ENCODE results near the gene CD48. TPM values are rescaled to one million over a fixed set of nuclear protein-coding genes. Genes with fewer than 3 reads are reported as not detected.

The CD48 gene
- total and polyA plus RNA-seq, 2 donors, result 157 to 208 TPM

GRCh38 chr1:160755461-160755860, 43.8 kb upstream of the CD48 start:
- Histone ChIP-seq H3K27me3 (ENCODE audit: control insufficient read depth in 2 of 2, insufficient read depth in 1 of 2, low read length in 1 of 2) (no peaks in the 10 kb centered on the region), H3K4me1 (ENCODE audit: control insufficient read depth in 2 of 2, insufficient read depth in 2 of 2, low read length in 2 of 2) (peaks cover 16 to 20% of the 10 kb centered on the region in 2 donors), H3K27ac (ENCODE audit: low read depth in 1 of 2, low read length in 1 of 2) (no peak overlapping the region), H3K9me3 (ENCODE audit: control insufficient read depth in 2 of 2, insufficient read depth in 1 of 2, low read length in 1 of 2) (no peaks in the 10 kb centered on the region), H3K4me3 (ENCODE audit: low read length in 2 of 2) (no peak overlapping the region), H3K36me3 (ENCODE audit: control insufficient read depth in 2 of 2, insufficient read depth in 2 of 2, low read length in 1 of 2) (no peaks in the 10 kb centered on the region)
- no peak for DNase-seq (ENCODE audit: low read depth in 6 of 9, low spot score in 9 of 9)
- WGBS, result 97% methylated on average over 2 of the region's 2 CpGs

GRCh38 chr1:160753594-160753993, 42.0 kb upstream of the CD48 start:
- Histone ChIP-seq H3K27me3 (ENCODE audit: control insufficient read depth in 2 of 2, insufficient read depth in 1 of 2, low read length in 1 of 2) (no peaks in the 10 kb centered on the region), H3K4me1 (ENCODE audit: control insufficient read depth in 2 of 2, insufficient read depth in 2 of 2, low read length in 2 of 2) (peaks cover 18 to 28% of the 10 kb centered on the region in 2 donors), H3K4me3 (ENCODE audit: low read length in 2 of 2) (no peak overlapping the region), H3K36me3 (ENCODE audit: control insufficient read depth in 2 of 2, insufficient read depth in 2 of 2, low read length in 1 of 2) (no peaks in the 10 kb centered on the region), H3K27ac (ENCODE audit: low read depth in 1 of 2, low read length in 1 of 2) (no peak overlapping the region), H3K9me3 (ENCODE audit: control insufficient read depth in 2 of 2, insufficient read depth in 1 of 2, low read length in 1 of 2) (no peaks in the 10 kb centered on the region)
- DNase-seq (ENCODE audit: low read depth in 6 of 9, low spot score in 9 of 9), result no peak

GRCh38 chr1:160752924-160753323, 41.3 kb upstream of the CD48 start:
- 89% methylated on average over 5 of the region's 5 CpGs for WGBS
- no peak for DNase-seq (ENCODE audit: low read depth in 6 of 9, low spot score in 9 of 9)

GRCh38 chr1:160752406-160752805, 40.8 kb upstream of the CD48 start:
- no peaks in the 10 kb centered on the region for H3K9me3 ChIP-seq (ENCODE audit: control insufficient read depth in 2 of 2, insufficient read depth in 1 of 2, low read length in 1 of 2)
- 92% methylated on average over 3 of the region's 3 CpGs for WGBS

More at GRCh38 chr1:160752924-160753323, 41.3 kb upstream of the CD48 start:
- no peak overlapping the region for H3K4me3 ChIP-seq (ENCODE audit: low read length in 2 of 2)
- peaks cover 18 to 28% of the 10 kb centered on the region in 2 donors for H3K4me1 ChIP-seq (ENCODE audit: control insufficient read depth in 2 of 2, insufficient read depth in 2 of 2, low read length in 2 of 2)
- no peaks in the 10 kb centered on the region for H3K9me3 ChIP-seq (ENCODE audit: control insufficient read depth in 2 of 2, insufficient read depth in 1 of 2, low read length in 1 of 2)
- H3K27me3 ChIP-seq (ENCODE audit: control insufficient read depth in 2 of 2, insufficient read depth in 1 of 2, low read length in 1 of 2), result no peaks in the 10 kb centered on the region
- H3K27ac ChIP-seq (ENCODE audit: low read depth in 1 of 2, low read length in 1 of 2), result no peak overlapping the region
- no peaks in the 10 kb centered on the region for H3K36me3 ChIP-seq (ENCODE audit: control insufficient read depth in 2 of 2, insufficient read depth in 2 of 2, low read length in 1 of 2)

GRCh38 chr1:160750608-160751007, 39.0 kb upstream of the CD48 start:
- Histone ChIP-seq H3K27me3 (ENCODE audit: control insufficient read depth in 2 of 2, insufficient read depth in 1 of 2, low read length in 1 of 2) (no peaks in the 10 kb centered on the region), H3K9me3 (ENCODE audit: control insufficient read depth in 2 of 2, insufficient read depth in 1 of 2, low read length in 1 of 2) (no peaks in the 10 kb centered on the region), H3K27ac (ENCODE audit: low read depth in 1 of 2, low read length in 1 of 2) (no peak overlapping the region), H3K4me3 (ENCODE audit: low read length in 2 of 2) (no peak overlapping the region), H3K36me3 (ENCODE audit: control insufficient read depth in 2 of 2, insufficient read depth in 2 of 2, low read length in 1 of 2) (no peaks in the 10 kb centered on the region), H3K4me1 (ENCODE audit: control insufficient read depth in 2 of 2, insufficient read depth in 2 of 2, low read length in 2 of 2) (peaks cover 18 to 25% of the 10 kb centered on the region in 2 donors)
- no peak for DNase-seq (ENCODE audit: low read depth in 6 of 9, low spot score in 9 of 9)
- 97% methylated on average over 2 of the region's 2 CpGs for WGBS

More at GRCh38 chr1:160752406-160752805, 40.8 kb upstream of the CD48 start:
- Histone ChIP-seq H3K4me3 (ENCODE audit: low read length in 2 of 2) (no peak overlapping the region), H3K36me3 (ENCODE audit: control insufficient read depth in 2 of 2, insufficient read depth in 2 of 2, low read length in 1 of 2) (no peaks in the 10 kb centered on the region), H3K27me3 (ENCODE audit: control insufficient read depth in 2 of 2, insufficient read depth in 1 of 2, low read length in 1 of 2) (no peaks in the 10 kb centered on the region), H3K4me1 (ENCODE audit: control insufficient read depth in 2 of 2, insufficient read depth in 2 of 2, low read length in 2 of 2) (peaks cover 18 to 28% of the 10 kb centered on the region in 2 donors), H3K27ac (ENCODE audit: low read depth in 1 of 2, low read length in 1 of 2) (no peak overlapping the region)
- no peak for DNase-seq (ENCODE audit: low read depth in 6 of 9, low spot score in 9 of 9)

- DNase-seq (ENCODE audit: low read depth in 6 of 9, low spot score in 9 of 9), result no peak
- no peaks in the 10 kb centered on the region for H3K27me3 ChIP-seq (ENCODE audit: control insufficient read depth in 2 of 2, insufficient read depth in 1 of 2, low read length in 1 of 2)
- 97% methylated on average over 1 of the region's 1 CpG for WGBS
- no peak overlapping the region for H3K27ac ChIP-seq (ENCODE audit: low read depth in 1 of 2, low read length in 1 of 2)
- H3K4me1 ChIP-seq (ENCODE audit: control insufficient read depth in 2 of 2, insufficient read depth in 2 of 2, low read length in 2 of 2), result peaks cover 22 to 34% of the 10 kb centered on the region in 2 donors
- H3K4me3 ChIP-seq (ENCODE audit: low read length in 2 of 2), result no peak overlapping the region
- no peaks in the 10 kb centered on the region for H3K9me3 ChIP-seq (ENCODE audit: control insufficient read depth in 2 of 2, insufficient read depth in 1 of 2, low read length in 1 of 2)
- H3K36me3 ChIP-seq (ENCODE audit: control insufficient read depth in 2 of 2, insufficient read depth in 2 of 2, low read length in 1 of 2), result no peaks in the 10 kb centered on the region
Measured at GRCh38 chr1:160748878-160749269, 37.3 kb upstream of the CD48 start.

- H3K4me3 ChIP-seq (ENCODE audit: low read length in 2 of 2), result no peak overlapping the region
- H3K27ac ChIP-seq (ENCODE audit: low read depth in 1 of 2, low read length in 1 of 2), result no peak overlapping the region
- no peak for DNase-seq (ENCODE audit: low read depth in 6 of 9, low spot score in 9 of 9)
- peaks cover 27 to 40% of the 10 kb centered on the region in 2 donors for H3K4me1 ChIP-seq (ENCODE audit: control insufficient read depth in 2 of 2, insufficient read depth in 2 of 2, low read length in 2 of 2)
- WGBS, result 97% methylated on average over 10 of the region's 10 CpGs
- no peaks in the 10 kb centered on the region for H3K36me3 ChIP-seq (ENCODE audit: control insufficient read depth in 2 of 2, insufficient read depth in 2 of 2, low read length in 1 of 2)
- H3K9me3 ChIP-seq (ENCODE audit: control insufficient read depth in 2 of 2, insufficient read depth in 1 of 2, low read length in 1 of 2), result no peaks in the 10 kb centered on the region
- H3K27me3 ChIP-seq (ENCODE audit: control insufficient read depth in 2 of 2, insufficient read depth in 1 of 2, low read length in 1 of 2), result no peaks in the 10 kb centered on the region
Measured at GRCh38 chr1:160748181-160748877, 36.7 kb upstream of the CD48 start.

- Histone ChIP-seq H3K4me1 (ENCODE audit: control insufficient read depth in 2 of 2, insufficient read depth in 2 of 2, low read length in 2 of 2) (peaks cover 31 to 45% of the 10 kb centered on the region in 2 donors), H3K36me3 (ENCODE audit: control insufficient read depth in 2 of 2, insufficient read depth in 2 of 2, low read length in 1 of 2) (no peaks in the 10 kb centered on the region), H3K27me3 (ENCODE audit: control insufficient read depth in 2 of 2, insufficient read depth in 1 of 2, low read length in 1 of 2) (no peaks in the 10 kb centered on the region), H3K9me3 (ENCODE audit: control insufficient read depth in 2 of 2, insufficient read depth in 1 of 2, low read length in 1 of 2) (no peaks in the 10 kb centered on the region), H3K4me3 (ENCODE audit: low read length in 2 of 2) (no peak overlapping the region), H3K27ac (ENCODE audit: low read depth in 1 of 2, low read length in 1 of 2) (no peak overlapping the region)
- no peak for DNase-seq (ENCODE audit: low read depth in 6 of 9, low spot score in 9 of 9)
Measured at GRCh38 chr1:160747717-160748116, 36.1 kb upstream of the CD48 start.

GRCh38 chr1:160746836-160747500, 35.3 kb upstream of the CD48 start:
- DNase-seq (ENCODE audit: low read depth in 6 of 9, low spot score in 9 of 9), result no peak
- no peaks in the 10 kb centered on the region for H3K36me3 ChIP-seq (ENCODE audit: control insufficient read depth in 2 of 2, insufficient read depth in 2 of 2, low read length in 1 of 2)
- no peak overlapping the region for H3K27ac ChIP-seq (ENCODE audit: low read depth in 1 of 2, low read length in 1 of 2)
- no peaks in the 10 kb centered on the region for H3K9me3 ChIP-seq (ENCODE audit: control insufficient read depth in 2 of 2, insufficient read depth in 1 of 2, low read length in 1 of 2)
- no peak overlapping the region for H3K4me3 ChIP-seq (ENCODE audit: low read length in 2 of 2)
- WGBS, result 96% methylated on average over 7 of the region's 7 CpGs
- no peaks in the 10 kb centered on the region for H3K27me3 ChIP-seq (ENCODE audit: control insufficient read depth in 2 of 2, insufficient read depth in 1 of 2, low read length in 1 of 2)
- H3K4me1 ChIP-seq (ENCODE audit: control insufficient read depth in 2 of 2, insufficient read depth in 2 of 2, low read length in 2 of 2), result peaks cover 35 to 44% of the 10 kb centered on the region in 2 donors
